GM12878 (cell line): Measurements from ENCODE around the gene CDCP1. TPM values are rescaled to one million over a fixed set of nuclear protein-coding genes. Genes with fewer than 3 reads are reported as not detected.

Experiments used
- ASH2L ChIP-seq: fragments of 300-600, 200-600 bp; sonication (generic); IDR thresholded peaks from 2 replicates; pipeline ENCODE4 v1.6.1; 2017; ENCODE audit warnings: low read depth, mild to moderate bottlenecking, borderline replicate concordance
- MEF2A ChIP-seq: IDR thresholded peaks from 2 replicates; pipeline ENCODE4 v1.6.1; 2011; ENCODE audit warnings: low read depth, mild to moderate bottlenecking, low read length, moderate library complexity; ENCODE audit not compliant: insufficient read depth
- MYB ChIP-seq: fragments of 150-350 bp; IDR thresholded peaks from 2 replicates; pipeline ENCODE4 v1.6.1; 2014; ENCODE audit warnings: mild to moderate bottlenecking, low read depth, low read length, borderline replicate concordance
- POLR2AphosphoS2 ChIP-seq: IDR thresholded peaks from 2 replicates; pipeline ENCODE4 v1.6.1; 2011; ENCODE audit warnings: low read depth, mild to moderate bottlenecking, low read length, improper control_type of control experiment, moderate library complexity
- POLR2AphosphoS5 ChIP-seq: IDR thresholded peaks from 2 replicates; pipeline ENCODE4 v1.6.1; 2011; ENCODE audit warnings: mild to moderate bottlenecking, low read length, inconsistent platforms
- YBX1 ChIP-seq: fragments of 450-650 bp; IDR thresholded peaks from 2 replicates; pipeline ENCODE4 v1.6.1; 2016; ENCODE audit warnings: antibody characterized with exemption
- polyA plus RNA-seq, 11 experiments: library from polyadenylated mRNA; depleted of rRNA in 4 of 11; unstranded in 6 of 11; stranded (reverse) in 5 of 11; fragments of >200 nt; fragmentation: Nextera tagmentation in 4 of 11; fragmentation: Illumina TruSeq in 1 of 11; extraction: Ambion mirVana in 4 of 11; extraction: Trizol in 1 of 11; gene quantifications; 1 replicate in 1 of 11; 2 replicates in 10 of 11; pipeline versions ENCODE4 v1.2.1 to v1.2.3, GENCODE V29; 2011 to 2016; ENCODE audit warnings: inconsistent platforms in 2 of 11, missing spikeins in 2 of 11, low read depth in 1 of 11
- total RNA-seq, 4 experiments: library from RNA; depleted of rRNA in 3 of 4; stranded (reverse); fragments of >200 nt in 3 of 4; fragmentation: Illumina TruSeq in 1 of 4; extraction: Trizol in 1 of 4; gene quantifications; 2 replicates each; pipeline versions ENCODE4 v1.2.1 to v1.2.3, GENCODE V29; 2013 to 2021
- TF ChIP-seq, protein P1 (sequence below): fragments of 450-650 bp; IDR thresholded peaks from 2 replicates; pipeline ENCODE4 v1.6.1; 2017; ENCODE audit warnings: mild to moderate bottlenecking, moderate library complexity
- TF ChIP-seq, protein P2 (sequence below): fragments of 450-650 bp; IDR thresholded peaks from 2 replicates; pipeline ENCODE4 v1.6.1; 2017; ENCODE audit warnings: antibody characterized with exemption, mild to moderate bottlenecking, moderate library complexity

Gene CDCP1
- total and polyA plus RNA-seq, 10 of the 15 experiments (the other 5 are each of a cell fraction or from before 2014, with no cell fraction given): 0.35 to 2.2 (median 0.86) TPM

DNA sequence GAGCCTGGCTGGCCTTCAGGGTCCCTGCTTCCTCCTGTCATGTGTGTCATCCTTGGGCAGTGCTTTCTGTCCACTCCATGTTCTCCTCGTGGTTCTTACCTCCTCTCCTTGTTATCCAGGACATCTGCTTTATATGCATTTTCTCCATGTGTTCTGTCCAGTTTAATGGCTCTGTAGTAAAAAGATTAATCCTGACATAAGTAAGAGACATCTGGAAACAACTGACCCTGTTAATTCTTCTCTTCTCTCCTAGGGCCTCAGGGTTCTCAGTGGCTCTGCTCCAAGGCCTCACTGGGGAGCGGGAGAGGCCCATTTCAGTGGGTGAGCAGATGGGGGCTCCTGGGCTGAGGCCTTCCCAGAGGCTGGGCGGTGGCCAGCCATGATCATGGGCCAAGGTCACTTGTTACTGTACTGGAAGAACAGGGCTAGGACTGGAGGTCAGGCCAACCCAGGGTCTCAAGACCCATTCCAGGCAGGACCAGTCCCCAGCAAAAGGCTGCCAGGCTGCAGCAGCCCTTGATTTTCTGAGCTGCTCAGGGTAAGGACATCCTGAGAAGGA is 20.2 kb upstream of the CDCP1 start (continued):
- TF ChIP-seq POLR2AphosphoS5 (no peak), YBX1 (no peak), POLR2AphosphoS2 (no peak), ASH2L (no peak), MYB (no peak), MEF2A (no peak)
- TF ChIP-seq, protein P1, sequence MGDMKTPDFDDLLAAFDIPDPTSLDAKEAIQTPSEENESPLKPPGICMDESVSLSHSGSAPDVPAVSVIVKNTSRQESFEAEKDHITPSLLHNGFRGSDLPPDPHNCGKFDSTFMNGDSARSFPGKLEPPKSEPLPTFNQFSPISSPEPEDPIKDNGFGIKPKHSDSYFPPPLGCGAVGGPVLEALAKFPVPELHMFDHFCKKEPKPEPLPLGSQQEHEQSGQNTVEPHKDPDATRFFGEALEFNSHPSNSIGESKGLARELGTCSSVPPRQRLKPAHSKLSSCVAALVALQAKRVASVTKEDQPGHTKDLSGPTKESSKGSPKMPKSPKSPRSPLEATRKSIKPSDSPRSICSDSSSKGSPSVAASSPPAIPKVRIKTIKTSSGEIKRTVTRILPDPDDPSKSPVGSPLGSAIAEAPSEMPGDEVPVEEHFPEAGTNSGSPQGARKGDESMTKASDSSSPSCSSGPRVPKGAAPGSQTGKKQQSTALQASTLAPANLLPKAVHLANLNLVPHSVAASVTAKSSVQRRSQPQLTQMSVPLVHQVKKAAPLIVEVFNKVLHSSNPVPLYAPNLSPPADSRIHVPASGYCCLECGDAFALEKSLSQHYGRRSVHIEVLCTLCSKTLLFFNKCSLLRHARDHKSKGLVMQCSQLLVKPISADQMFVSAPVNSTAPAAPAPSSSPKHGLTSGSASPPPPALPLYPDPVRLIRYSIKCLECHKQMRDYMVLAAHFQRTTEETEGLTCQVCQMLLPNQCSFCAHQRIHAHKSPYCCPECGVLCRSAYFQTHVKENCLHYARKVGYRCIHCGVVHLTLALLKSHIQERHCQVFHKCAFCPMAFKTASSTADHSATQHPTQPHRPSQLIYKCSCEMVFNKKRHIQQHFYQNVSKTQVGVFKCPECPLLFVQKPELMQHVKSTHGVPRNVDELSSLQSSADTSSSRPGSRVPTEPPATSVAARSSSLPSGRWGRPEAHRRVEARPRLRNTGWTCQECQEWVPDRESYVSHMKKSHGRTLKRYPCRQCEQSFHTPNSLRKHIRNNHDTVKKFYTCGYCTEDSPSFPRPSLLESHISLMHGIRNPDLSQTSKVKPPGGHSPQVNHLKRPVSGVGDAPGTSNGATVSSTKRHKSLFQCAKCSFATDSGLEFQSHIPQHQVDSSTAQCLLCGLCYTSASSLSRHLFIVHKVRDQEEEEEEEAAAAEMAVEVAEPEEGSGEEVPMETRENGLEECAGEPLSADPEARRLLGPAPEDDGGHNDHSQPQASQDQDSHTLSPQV: no peak
- TF ChIP-seq, protein P2, sequence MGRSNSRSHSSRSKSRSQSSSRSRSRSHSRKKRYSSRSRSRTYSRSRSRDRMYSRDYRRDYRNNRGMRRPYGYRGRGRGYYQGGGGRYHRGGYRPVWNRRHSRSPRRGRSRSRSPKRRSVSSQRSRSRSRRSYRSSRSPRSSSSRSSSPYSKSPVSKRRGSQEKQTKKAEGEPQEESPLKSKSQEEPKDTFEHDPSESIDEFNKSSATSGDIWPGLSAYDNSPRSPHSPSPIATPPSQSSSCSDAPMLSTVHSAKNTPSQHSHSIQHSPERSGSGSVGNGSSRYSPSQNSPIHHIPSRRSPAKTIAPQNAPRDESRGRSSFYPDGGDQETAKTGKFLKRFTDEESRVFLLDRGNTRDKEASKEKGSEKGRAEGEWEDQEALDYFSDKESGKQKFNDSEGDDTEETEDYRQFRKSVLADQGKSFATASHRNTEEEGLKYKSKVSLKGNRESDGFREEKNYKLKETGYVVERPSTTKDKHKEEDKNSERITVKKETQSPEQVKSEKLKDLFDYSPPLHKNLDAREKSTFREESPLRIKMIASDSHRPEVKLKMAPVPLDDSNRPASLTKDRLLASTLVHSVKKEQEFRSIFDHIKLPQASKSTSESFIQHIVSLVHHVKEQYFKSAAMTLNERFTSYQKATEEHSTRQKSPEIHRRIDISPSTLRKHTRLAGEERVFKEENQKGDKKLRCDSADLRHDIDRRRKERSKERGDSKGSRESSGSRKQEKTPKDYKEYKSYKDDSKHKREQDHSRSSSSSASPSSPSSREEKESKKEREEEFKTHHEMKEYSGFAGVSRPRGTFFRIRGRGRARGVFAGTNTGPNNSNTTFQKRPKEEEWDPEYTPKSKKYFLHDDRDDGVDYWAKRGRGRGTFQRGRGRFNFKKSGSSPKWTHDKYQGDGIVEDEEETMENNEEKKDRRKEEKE: no peak
